ENCODE data around the gene PHLDA1.

PHLDA1 gene

GRCh38 chr12:76031414-76032042 is at the start of gene PHLDA1:
TSS of gene PHLDA1 (minus strand) at chr12:76031776.
- DNase-seq, result peak; percentile 91

GRCh38 chr12:76080729-76081415 is 49.3 kb upstream of the PHLDA1 start:
- no peak for DNase-seq

DNA sequence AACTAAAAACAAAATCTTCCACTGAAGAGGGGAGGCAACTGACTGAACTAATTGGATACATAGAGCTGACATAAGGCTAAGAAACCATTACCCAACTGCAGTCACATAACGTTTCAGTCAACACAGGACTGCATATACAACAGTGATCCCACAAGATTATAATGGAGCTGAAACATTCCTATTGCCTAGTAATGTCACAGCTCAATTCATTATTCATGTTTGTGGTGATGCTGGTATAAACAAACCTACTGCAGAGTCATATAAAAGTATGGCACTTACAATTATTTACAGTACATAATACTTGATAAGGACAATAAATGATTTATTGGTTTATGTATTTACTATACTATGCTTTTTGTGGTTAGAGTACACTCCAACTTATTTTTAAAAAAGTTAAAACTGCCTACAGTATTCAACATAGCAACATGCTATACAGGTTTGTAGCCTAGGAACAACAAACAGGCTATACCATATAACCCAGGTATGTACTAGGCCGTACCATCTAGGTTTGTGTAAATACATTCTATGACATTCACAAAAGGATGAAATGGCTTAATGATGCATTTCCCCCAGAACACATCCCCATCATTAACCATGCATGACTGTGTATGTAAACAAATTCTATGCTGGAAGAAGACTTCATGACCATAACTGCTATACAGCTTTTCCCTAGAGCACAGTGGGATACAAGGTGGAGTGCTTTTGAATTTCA is 48.6 kb upstream of the PHLDA1 start:
- no peak for DNase-seq

GRCh38 chr12:76078748-76079147 is 47.2 kb upstream of the PHLDA1 start:
- DNase-seq, result no peak

DNA sequence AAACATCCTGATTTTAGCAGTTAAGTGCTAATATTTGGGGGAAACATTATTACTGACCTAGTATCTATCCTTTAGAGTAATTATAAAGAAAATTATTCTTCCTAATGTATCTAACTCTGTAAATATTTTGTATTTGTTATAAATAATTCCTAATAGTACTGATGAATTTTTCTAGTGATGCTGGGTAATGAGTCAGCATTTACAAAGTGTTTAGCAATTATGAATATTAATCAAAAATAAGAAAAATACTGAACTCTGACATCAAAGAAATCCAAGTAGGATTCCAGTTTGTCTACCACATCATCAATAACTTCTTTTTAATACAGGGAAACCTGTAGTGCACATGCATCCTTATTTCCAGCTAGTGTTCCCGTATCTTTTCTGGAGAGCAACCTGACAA is 43.9 kb upstream of the PHLDA1 start:
- DNase-seq, result no peak

DNA sequence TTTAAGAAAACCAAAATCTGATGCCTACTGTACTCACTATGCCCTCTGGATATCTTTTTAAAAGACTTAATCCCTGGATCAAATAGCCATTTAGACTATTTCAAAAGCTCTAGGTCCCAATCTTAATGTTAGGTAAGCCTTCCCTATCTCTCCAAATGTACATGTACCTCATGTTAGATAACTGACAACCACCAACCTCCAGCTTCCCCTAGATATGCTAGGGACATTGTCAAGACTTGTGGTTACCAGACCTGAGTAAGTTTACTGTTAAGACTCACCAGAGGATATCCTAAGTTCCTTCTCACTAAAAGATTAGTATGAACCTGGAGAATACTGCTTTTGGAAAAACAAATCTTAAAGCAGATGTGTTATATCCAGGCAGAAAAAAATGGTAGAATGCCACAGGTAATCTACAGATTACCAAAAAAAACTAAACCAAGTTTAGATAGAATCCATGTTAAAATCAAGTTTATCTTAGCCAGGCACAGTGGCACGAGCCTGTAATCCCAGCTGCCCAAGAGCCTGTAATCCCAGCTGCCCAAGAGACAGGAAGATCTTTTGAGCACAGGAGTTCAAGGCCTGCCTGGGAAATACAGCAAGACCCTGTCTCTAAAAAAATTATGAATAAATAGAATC is 43.2 kb upstream of the PHLDA1 start:
- DNase-seq, result no peak

GRCh38 chr12:76073561-76073960 is 42.0 kb upstream of the PHLDA1 start:
- DNase-seq, result no peak

DNA sequence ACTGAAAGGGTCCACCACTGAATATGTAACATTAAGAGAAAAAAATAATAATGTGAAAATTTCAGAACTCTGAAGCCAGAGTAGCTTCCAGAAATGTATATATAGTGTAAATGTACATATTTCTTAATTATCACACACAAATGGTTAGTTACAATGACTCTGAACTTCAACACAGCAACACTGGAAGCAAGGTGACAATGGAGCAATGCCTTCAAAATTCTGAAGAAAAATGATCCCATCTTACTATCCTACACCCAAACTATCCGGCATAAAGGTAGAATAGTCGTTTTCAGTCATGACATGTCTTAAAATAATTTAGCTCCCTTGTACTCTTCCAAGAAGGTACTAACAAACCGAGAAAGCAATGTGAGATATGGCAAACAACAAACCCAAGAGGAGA is 41.0 kb upstream of the PHLDA1 start:
- DNase-seq, result no peak

DNA sequence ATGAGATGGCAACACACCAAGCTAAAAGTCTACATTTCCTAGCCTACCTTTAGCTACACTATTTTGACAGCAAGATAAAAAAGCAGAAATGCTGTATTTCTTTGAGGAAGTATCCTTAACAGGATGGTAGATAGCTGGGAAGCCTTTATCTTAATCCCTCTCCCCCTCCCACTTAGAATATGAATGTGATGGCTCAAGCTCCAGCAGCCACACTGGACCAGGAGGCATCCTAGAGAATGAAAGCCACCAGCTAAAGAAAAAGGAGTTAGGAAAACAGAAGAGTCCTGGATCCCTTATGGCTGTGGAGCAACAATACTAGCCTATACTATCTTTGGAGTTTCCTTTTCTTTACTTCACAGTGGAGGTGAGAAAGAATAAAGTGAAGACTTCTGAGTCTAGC is 37.8 kb upstream of the PHLDA1 start:
- no peak for DNase-seq

DNA sequence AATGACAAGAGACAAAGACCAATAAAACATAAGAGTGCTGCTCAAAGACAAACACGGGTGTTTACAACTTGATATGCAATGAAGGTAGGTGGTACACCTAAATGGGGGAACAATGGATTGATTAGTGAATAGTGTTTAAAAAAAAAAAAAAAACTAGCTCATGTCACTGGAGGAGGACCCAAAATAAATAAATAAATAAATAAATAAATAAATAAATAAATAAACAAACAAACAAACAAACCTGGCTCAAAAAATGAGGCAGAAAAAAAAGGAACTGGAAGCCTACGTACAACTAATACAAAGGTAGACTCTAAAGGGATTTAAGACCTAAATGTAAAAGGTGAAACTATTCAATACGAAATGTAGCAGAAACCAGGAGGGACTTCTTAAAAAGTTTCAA is 34.3 kb upstream of the PHLDA1 start:
- no peak for DNase-seq

DNA sequence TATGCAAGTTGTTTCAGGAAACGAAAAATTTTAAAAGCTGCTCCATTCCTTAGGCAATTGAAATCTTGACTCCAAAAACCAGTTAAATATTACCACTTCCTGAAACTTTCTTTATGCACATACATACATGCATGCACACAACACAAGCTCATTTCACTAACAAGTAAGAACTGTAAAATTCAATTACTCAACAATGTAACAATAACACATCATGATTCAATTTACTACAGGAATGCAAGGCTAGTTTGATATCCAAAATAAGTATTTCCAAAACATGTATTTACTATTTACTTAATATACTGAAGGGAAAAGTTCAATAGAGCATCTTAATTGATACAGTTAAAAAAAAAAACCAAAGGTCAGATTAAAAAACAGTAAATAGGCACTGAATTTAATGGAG is 33.3 kb upstream of the PHLDA1 start:
- DNase-seq, result no peak

DNA sequence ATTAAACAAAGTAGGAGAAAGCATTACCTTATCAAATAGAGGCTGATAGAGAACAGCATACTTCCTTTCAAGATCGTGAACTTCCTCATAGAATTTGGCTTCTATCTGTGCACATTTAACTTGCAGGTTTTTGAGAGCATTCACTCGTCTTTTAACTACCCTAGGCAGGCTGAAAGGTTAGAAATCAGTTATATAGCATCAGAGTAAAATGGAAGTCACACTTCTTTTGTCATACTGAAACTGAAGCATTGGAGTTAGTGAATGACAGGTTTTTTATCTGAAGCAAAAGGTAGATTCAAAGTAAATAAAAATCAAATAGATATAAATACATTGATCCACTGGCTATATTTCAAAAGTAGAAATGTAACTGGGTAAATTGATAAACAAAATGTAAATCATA is 28.5 kb upstream of the PHLDA1 start:
- DNase-seq, result no peak

- DNase-seq, result no peak
These were observed 25.8 kb upstream of the PHLDA1 start for GRCh38 chr12:76057326-76057725.

- DNase-seq, result no peak
These were observed 23.8 kb upstream of the PHLDA1 start for GRCh38 chr12:76055393-76055792.

GRCh38 chr12:76049575-76050251 is 18.1 kb upstream of the PHLDA1 start:
- DNase-seq, result no peak

DNA sequence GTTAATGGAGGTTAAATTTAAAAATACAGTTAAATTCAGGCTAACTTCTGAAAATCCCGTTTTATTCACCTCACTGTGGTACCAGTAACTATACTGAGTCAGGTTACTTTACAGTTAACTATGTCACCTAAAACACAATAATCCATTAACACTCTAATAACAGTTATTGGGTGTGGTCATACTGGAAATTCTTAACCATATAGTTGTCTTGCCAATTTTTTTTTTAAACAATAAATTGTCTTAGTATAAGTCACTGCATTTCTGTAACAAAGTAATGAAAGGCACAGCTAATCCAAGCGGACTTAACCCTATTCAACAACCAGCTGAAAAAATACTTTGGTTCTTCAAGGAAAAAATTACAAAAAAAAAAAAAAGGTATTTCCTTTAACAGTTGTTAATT is 16.2 kb upstream of the PHLDA1 start:
- DNase-seq, result no peak

DNA sequence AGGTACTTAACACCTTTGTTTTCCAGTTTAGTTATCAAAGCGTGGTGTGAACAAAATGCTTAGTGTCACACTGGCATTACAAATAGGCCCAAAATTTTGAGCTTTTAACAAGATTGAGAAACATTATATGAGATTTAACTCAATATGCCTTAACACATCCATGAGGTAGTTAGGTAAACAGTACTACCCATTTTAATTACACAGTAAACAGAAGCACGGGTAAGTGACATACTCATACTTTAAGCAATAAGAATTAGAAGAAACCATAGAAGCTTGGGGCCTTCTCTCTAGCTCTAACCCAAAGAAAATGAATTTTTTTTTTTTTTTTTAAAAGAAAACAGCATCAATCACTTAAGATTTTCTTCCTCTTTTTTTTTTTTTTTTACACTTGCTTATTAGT is 15.5 kb upstream of the PHLDA1 start:
- no peak for DNase-seq

DNA sequence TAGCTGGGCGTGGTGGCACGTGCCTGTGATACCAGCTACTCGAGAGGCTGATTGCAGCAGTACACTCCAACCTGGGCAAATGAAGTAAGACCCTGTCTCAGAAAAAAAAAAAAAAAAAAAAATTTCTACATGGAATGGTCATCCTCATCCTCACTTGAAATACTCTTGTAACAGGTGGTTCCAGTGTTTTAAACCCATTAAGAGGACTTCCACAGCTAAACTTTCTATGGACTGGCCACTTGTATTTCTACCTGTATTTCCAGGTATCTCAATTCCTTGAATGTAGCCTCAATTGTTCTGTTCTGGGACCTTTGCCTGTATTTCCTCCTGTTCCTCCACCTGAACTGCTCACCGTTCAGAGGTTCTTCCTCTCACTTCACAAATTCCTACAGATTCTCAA is 11.8 kb upstream of the PHLDA1 start:
- DNase-seq, result no peak

GRCh38 chr12:76042147-76042546 is 10.6 kb upstream of the PHLDA1 start:
- no peak for DNase-seq

- no peak for DNase-seq
These were observed 9.8 kb upstream of the PHLDA1 start for GRCh38 chr12:76041406-76041805.

- DNase-seq, result no peak
These were observed 8.9 kb upstream of the PHLDA1 start for GRCh38 chr12:76040461-76040860.

- no peak for DNase-seq
These were observed 6.6 kb upstream of the PHLDA1 start for GRCh38 chr12:76038176-76038575.

All from activated CD4-positive, CD25-positive, alpha-beta regulatory T cell treated with anti-CD3 and anti-CD28 coated beads, Interleukin-2, amount 50 U/mL, for 72 hours (primary cell).